WTC11 (cell line): ENCODE data around the gene OR52I1. TPM values are rescaled to one million over a fixed set of nuclear protein-coding genes. Genes with fewer than 3 reads are reported as not detected.

ENCODE experiments used
- ATAC-seq: fragments of 200-7000 bp; cut with Tn5 transposase; 2 replicates; pipeline ENCODE4 v1.10.0; 2021; ENCODE audit warnings: mild to moderate bottlenecking, moderate library complexity
- CTCF ChIA-PET: fragments of 300-600 bp; sonication (Branson Sonifier 250); formaldehyde crosslinking; loops from one replicate; lab custom pipeline; 2021; ENCODE audit warnings: antibody characterized with exemption; lab: Charles Lee
- POLR2A ChIA-PET: fragments of 350-600 bp; sonication (Branson Sonifier 250); formaldehyde crosslinking; loops from one replicate; lab custom pipeline; 2021; ENCODE audit warnings: antibody characterized with exemption; lab: Charles Lee
- DNase-seq: peaks from one replicate; pipeline ENCODE4 v3.0.0; 2021; ENCODE audit warnings: low spot score
- H3K27ac Mint-ChIP-seq: 2 replicates; pipeline ENCODE4 v1.8.0; 2021; ENCODE audit warnings: mixed read lengths
- H3K27me3 Mint-ChIP-seq: 2 replicates; pipeline ENCODE4 v1.8.0; 2021; ENCODE audit warnings: low read depth, mild to moderate bottlenecking, moderate library complexity, mixed read lengths
- H3K36me3 Mint-ChIP-seq: 2 replicates; pipeline ENCODE4 v1.8.0; 2021; ENCODE audit warnings: mixed read lengths
- H3K4me1 Mint-ChIP-seq: 2 replicates; pipeline ENCODE4 v1.8.0; 2022; ENCODE audit warnings: mixed read lengths
- H3K4me3 Mint-ChIP-seq: 2 replicates; pipeline ENCODE4 v1.8.0; 2021; ENCODE audit warnings: mild to moderate bottlenecking, moderate library complexity, mixed read lengths
- H3K9me3 Mint-ChIP-seq: 2 replicates; pipeline ENCODE4 v1.8.0; 2021; ENCODE audit warnings: mixed read lengths
- AR ChIP-seq: fragments of 250-450 bp; sonication (Bioruptor Pico); IDR thresholded peaks from 2 replicates; pipeline ENCODE4 v1.9.0; 2021; ENCODE audit warnings: mild to moderate bottlenecking
- CBFB ChIP-seq: sonication (generic); formaldehyde crosslinking; IDR thresholded peaks from 2 replicates; pipeline ENCODE4 v1.8.1; 2022; ENCODE audit warnings: mild to moderate bottlenecking, low read depth, missing genetic modification reagents
- CDX4 ChIP-seq: fragments of 250-450 bp; sonication (Bioruptor Pico); IDR thresholded peaks from 2 replicates; pipeline ENCODE4 v1.9.0; 2021; ENCODE audit warnings: moderate library complexity, mild to moderate bottlenecking, inconsistent platforms, borderline replicate concordance
- FOXK1 ChIP-seq: sonication (generic); formaldehyde crosslinking; IDR thresholded peaks from 2 replicates; pipeline ENCODE4 v1.8.0; 2022; ENCODE audit warnings: mild to moderate bottlenecking, moderate library complexity, missing genetic modification reagents
- NFYB ChIP-seq: sonication (generic); formaldehyde crosslinking; conservative IDR thresholded peaks from 2 replicates; pipeline ENCODE4 v1.8.0; 2022; ENCODE audit warnings: low read depth, missing genetic modification reagents
- NR1H2 ChIP-seq: sonication (generic); formaldehyde crosslinking; IDR thresholded peaks from 2 replicates; pipeline ENCODE4 v1.9.0; 2021; ENCODE audit warnings: mild to moderate bottlenecking, moderate library complexity, missing genetic modification reagents
- PRRX2 ChIP-seq: fragments of 250-450 bp; sonication (Bioruptor Pico); IDR thresholded peaks from 2 replicates; pipeline ENCODE4 v1.8.0; 2021; ENCODE audit warnings: mild to moderate bottlenecking
- RORB ChIP-seq: fragments of 250-450 bp; sonication (Bioruptor Pico); IDR thresholded peaks from 2 replicates; pipeline ENCODE4 v1.9.0; 2021; ENCODE audit warnings: mild to moderate bottlenecking
- ZMAT4 ChIP-seq: fragments of 250-450 bp; sonication (Bioruptor Pico); IDR thresholded peaks from 2 replicates; pipeline ENCODE4 v1.9.0; 2021; ENCODE audit warnings: mild to moderate bottlenecking
- ZNF263 ChIP-seq: sonication (generic); formaldehyde crosslinking; IDR thresholded peaks from 2 replicates; pipeline ENCODE4 v1.8.1; 2022; ENCODE audit warnings: low read depth, mild to moderate bottlenecking, moderate library complexity, missing genetic modification reagents
- ZNF423 ChIP-seq: fragments of 250-450 bp; sonication (Bioruptor Pico); IDR thresholded peaks from 2 replicates; pipeline ENCODE4 v2.1.2; 2022; ENCODE audit warnings: mild to moderate bottlenecking, moderate library complexity
- total RNA-seq: library from RNA; stranded (reverse); gene quantifications from 3 replicates; pipeline ENCODE4 v1.2.3, GENCODE V29; 2021
- TF ChIP-seq, protein P1 (sequence below): sonication (generic); formaldehyde crosslinking; IDR thresholded peaks from 2 replicates; pipeline ENCODE4 v1.8.1; 2023; ENCODE audit warnings: mild to moderate bottlenecking, missing genetic modification reagents, borderline replicate concordance
- TF ChIP-seq, protein P2 (sequence below): sonication (generic); formaldehyde crosslinking; IDR thresholded peaks from 2 replicates; pipeline ENCODE4 v1.8.1; 2023; ENCODE audit warnings: mild to moderate bottlenecking, missing genetic modification reagents, moderate library complexity
- TF ChIP-seq, protein P3 (sequence below): sonication (generic); formaldehyde crosslinking; IDR thresholded peaks from 2 replicates; pipeline ENCODE4 v1.8.0; 2022; ENCODE audit warnings: missing genetic modification reagents
- TF ChIP-seq, protein P4 (sequence below): sonication (generic); formaldehyde crosslinking; conservative IDR thresholded peaks from 2 replicates; pipeline ENCODE4 v1.8.1; 2022; ENCODE audit warnings: mild to moderate bottlenecking, missing genetic modification reagents

Gene OR52I1
- total RNA-seq, 1 experiment from 2014 or later = not detected

GRCh38 chr11:4644233-4644632 is 50.4 kb downstream of the OR52I1 start:
- CTCF ChIA-PET = no interaction called here
- Mint-ChIP-seq H3K27me3 (peaks cover 3% of the 10 kb centered on the region; the same call in 1 of the 2 replicates), H3K27ac (no peak overlapping the region)

More at GRCh38 chr11:4644233-4644632, 50.4 kb downstream of the OR52I1 start:
- Mint-ChIP-seq H3K9me3 (peaks cover 8% of the 10 kb centered on the region; the same call in 1 of the 2 replicates), H3K36me3 (no peaks in the 10 kb centered on the region), H3K4me1 (peaks cover 13% of the 10 kb centered on the region), H3K4me3 (no peak overlapping the region)
- POLR2A ChIA-PET = no interaction called here
- TF ChIP-seq, protein P1, sequence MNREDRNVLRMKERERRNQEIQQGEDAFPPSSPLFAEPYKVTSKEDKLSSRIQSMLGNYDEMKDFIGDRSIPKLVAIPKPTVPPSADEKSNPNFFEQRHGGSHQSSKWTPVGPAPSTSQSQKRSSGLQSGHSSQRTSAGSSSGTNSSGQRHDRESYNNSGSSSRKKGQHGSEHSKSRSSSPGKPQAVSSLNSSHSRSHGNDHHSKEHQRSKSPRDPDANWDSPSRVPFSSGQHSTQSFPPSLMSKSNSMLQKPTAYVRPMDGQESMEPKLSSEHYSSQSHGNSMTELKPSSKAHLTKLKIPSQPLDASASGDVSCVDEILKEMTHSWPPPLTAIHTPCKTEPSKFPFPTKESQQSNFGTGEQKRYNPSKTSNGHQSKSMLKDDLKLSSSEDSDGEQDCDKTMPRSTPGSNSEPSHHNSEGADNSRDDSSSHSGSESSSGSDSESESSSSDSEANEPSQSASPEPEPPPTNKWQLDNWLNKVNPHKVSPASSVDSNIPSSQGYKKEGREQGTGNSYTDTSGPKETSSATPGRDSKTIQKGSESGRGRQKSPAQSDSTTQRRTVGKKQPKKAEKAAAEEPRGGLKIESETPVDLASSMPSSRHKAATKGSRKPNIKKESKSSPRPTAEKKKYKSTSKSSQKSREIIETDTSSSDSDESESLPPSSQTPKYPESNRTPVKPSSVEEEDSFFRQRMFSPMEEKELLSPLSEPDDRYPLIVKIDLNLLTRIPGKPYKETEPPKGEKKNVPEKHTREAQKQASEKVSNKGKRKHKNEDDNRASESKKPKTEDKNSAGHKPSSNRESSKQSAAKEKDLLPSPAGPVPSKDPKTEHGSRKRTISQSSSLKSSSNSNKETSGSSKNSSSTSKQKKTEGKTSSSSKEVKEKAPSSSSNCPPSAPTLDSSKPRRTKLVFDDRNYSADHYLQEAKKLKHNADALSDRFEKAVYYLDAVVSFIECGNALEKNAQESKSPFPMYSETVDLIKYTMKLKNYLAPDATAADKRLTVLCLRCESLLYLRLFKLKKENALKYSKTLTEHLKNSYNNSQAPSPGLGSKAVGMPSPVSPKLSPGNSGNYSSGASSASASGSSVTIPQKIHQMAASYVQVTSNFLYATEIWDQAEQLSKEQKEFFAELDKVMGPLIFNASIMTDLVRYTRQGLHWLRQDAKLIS (CRISPR knock-in tag) = no peak
- TF ChIP-seq ZNF263 (CRISPR knock-in tag) (no peak), FOXK1 (no peak), NFYB (no peak), ZMAT4 (CRISPR knock-in tag) (no peak), RORB (CRISPR knock-in tag) (no peak), PRRX2 (CRISPR knock-in tag) (no peak), AR (CRISPR knock-in tag) (no peak), CDX4 (CRISPR knock-in tag) (no peak), CBFB (CRISPR knock-in tag) (no peak), NR1H2 (no peak), ZNF423 (no peak)
- TF ChIP-seq, protein P2, sequence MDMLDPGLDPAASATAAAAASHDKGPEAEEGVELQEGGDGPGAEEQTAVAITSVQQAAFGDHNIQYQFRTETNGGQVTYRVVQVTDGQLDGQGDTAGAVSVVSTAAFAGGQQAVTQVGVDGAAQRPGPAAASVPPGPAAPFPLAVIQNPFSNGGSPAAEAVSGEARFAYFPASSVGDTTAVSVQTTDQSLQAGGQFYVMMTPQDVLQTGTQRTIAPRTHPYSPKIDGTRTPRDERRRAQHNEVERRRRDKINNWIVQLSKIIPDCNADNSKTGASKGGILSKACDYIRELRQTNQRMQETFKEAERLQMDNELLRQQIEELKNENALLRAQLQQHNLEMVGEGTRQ = no peak
- TF ChIP-seq, protein P3, sequence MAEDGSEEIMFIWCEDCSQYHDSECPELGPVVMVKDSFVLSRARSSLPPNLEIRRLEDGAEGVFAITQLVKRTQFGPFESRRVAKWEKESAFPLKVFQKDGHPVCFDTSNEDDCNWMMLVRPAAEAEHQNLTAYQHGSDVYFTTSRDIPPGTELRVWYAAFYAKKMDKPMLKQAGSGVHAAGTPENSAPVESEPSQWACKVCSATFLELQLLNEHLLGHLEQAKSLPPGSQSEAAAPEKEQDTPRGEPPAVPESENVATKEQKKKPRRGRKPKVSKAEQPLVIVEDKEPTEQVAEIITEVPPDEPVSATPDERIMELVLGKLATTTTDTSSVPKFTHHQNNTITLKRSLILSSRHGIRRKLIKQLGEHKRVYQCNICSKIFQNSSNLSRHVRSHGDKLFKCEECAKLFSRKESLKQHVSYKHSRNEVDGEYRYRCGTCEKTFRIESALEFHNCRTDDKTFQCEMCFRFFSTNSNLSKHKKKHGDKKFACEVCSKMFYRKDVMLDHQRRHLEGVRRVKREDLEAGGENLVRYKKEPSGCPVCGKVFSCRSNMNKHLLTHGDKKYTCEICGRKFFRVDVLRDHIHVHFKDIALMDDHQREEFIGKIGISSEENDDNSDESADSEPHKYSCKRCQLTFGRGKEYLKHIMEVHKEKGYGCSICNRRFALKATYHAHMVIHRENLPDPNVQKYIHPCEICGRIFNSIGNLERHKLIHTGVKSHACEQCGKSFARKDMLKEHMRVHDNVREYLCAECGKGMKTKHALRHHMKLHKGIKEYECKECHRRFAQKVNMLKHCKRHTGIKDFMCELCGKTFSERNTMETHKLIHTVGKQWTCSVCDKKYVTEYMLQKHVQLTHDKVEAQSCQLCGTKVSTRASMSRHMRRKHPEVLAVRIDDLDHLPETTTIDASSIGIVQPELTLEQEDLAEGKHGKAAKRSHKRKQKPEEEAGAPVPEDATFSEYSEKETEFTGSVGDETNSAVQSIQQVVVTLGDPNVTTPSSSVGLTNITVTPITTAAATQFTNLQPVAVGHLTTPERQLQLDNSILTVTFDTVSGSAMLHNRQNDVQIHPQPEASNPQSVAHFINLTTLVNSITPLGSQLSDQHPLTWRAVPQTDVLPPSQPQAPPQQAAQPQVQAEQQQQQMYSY = no peak
- TF ChIP-seq, protein P4, sequence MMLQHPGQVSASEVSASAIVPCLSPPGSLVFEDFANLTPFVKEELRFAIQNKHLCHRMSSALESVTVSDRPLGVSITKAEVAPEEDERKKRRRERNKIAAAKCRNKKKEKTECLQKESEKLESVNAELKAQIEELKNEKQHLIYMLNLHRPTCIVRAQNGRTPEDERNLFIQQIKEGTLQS = no peak
- DNase-seq (no peak), ATAC-seq (no peak)

Other genes starting within 250 kb of the OR52I1 start
- gene OR52B4, start 225.7 kb upstream of the OR52I1 start, total RNA-seq = not detected in 3 replicates
- gene TRIM21, start 200.3 kb upstream of the OR52I1 start, total RNA-seq = 14.8 to 20.5 TPM (median 17.1 TPM) in 3 replicates
- not detected in 3 replicates for gene OR52K2, start 144.7 kb upstream of the OR52I1 start, total RNA-seq
- gene OR52K1, start 111.4 kb upstream of the OR52I1 start, total RNA-seq = 0.05 to 0.07 TPM in 2 of 3 replicates, not detected in the other
- not detected in 3 replicates for gene OR52M1, start 48.8 kb upstream of the OR52I1 start, total RNA-seq
- not detected in 3 replicates for gene OR52I2, start 12.3 kb upstream of the OR52I1 start, total RNA-seq
- gene TRIM68, start 14.2 kb downstream of the OR52I1 start, total RNA-seq = 8.2 to 10.7 TPM (median 8.7 TPM) in 3 replicates
- gene OR51D1, start 43.4 kb downstream of the OR52I1 start, total RNA-seq = not detected in 3 replicates
- gene OR51E1, start 49.9 kb downstream of the OR52I1 start, total RNA-seq = not detected in 3 replicates
- not detected in 3 replicates for gene OR51E2, start 103.8 kb downstream of the OR52I1 start, total RNA-seq
- gene MMP26, start 110.7 kb downstream of the OR52I1 start, total RNA-seq = not detected in 3 replicates
- gene OR51F1, start 175.9 kb downstream of the OR52I1 start, total RNA-seq = not detected in 3 replicates
- gene OR52R1, start 210.3 kb downstream of the OR52I1 start, total RNA-seq = not detected in 3 replicates
- not detected in 3 replicates for gene OR51F2, start 227.3 kb downstream of the OR52I1 start, total RNA-seq